ENCODE data around the gene CD300A.

GRCh38 chr17:74528491-74529199 is 62.2 kb downstream of the CD300A start:
- TF ChIP-seq, protein P1, sequence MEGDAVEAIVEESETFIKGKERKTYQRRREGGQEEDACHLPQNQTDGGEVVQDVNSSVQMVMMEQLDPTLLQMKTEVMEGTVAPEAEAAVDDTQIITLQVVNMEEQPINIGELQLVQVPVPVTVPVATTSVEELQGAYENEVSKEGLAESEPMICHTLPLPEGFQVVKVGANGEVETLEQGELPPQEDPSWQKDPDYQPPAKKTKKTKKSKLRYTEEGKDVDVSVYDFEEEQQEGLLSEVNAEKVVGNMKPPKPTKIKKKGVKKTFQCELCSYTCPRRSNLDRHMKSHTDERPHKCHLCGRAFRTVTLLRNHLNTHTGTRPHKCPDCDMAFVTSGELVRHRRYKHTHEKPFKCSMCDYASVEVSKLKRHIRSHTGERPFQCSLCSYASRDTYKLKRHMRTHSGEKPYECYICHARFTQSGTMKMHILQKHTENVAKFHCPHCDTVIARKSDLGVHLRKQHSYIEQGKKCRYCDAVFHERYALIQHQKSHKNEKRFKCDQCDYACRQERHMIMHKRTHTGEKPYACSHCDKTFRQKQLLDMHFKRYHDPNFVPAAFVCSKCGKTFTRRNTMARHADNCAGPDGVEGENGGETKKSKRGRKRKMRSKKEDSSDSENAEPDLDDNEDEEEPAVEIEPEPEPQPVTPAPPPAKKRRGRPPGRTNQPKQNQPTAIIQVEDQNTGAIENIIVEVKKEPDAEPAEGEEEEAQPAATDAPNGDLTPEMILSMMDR (IDR thresholded peaks at IDR 0.05; ENCODE audit: low read depth, low read length, missing input control), result no peak
- no peak for TF ChIP-seq ZBTB33 (IDR thresholded peaks at IDR 0.05)
- TF ChIP-seq MAX (IDR thresholded peaks at IDR 0.05), result no peak
- no peak for TF ChIP-seq FOXA1 (IDR thresholded peaks at IDR 0.05)
- TF ChIP-seq JUND (IDR thresholded peaks at IDR 0.05), result no peak

Data from liver (tissue), 3 donors.